Body of pancreas (tissue), 4 donors: ENCODE results near the gene TSPAN3.

Experiments
- CTCF ChIP-seq, 7 experiments: fragments of 450-650 bp in 4 of 7; fragments of 200-600 bp in 3 of 7; sonication (generic) in 3 of 7; IDR thresholded peaks; one replicate each; pipeline ENCODE4 v1.5.1; 2016 to 2019; ENCODE audit warnings: antibody characterized with exemption in 7 of 7
- POLR2A ChIP-seq, 3 donors: fragments of 450-650 bp; IDR thresholded peaks; one replicate each; pipeline ENCODE4 v1.6.1; 2016; ENCODE audit warnings: antibody characterized with exemption in 3 of 3, mild to moderate bottlenecking in 2 of 3

GRCh38 chr15:77009176-77009575 lies 61.7 kb downstream of the TSPAN3 start:
- TF ChIP-seq CTCF (IDR thresholded peaks at IDR 0.05) (no peak), POLR2A (IDR thresholded peaks at IDR 0.05) (no peak)
